Measurements from ENCODE around the gene PASD1. TPM values are rescaled to one million over a fixed set of nuclear protein-coding genes. Genes with fewer than 3 reads are reported as not detected.

PASD1 gene
- total RNA-seq, 1 experiment from 2014 or later = not detected

GRCh38 chrX:151715752-151716151, 152.3 kb downstream of the PASD1 start, which contains the start of gene FATE1:
TSS of gene FATE1 (plus strand) at chrX:151716035. CDS start at chrX:151716120, 85 bp downstream.
- in situ Hi-C loops (cut with HindIII; ENCODE audit: low pct_unique_long_range_greater_than_20kb, low sequenced_read_pairs) = no loop called here

GRCh38 chrX:151722241-151722846, 158.9 kb downstream of the PASD1 start:
- in situ Hi-C loops (cut with HindIII; ENCODE audit: low pct_unique_long_range_greater_than_20kb, low sequenced_read_pairs) = no loop called here
- no peak for DNase-seq (ENCODE audit: low read depth)

More at GRCh38 chrX:151715752-151716151, 152.3 kb downstream of the PASD1 start, which contains the start of gene FATE1:
- no peak for DNase-seq (ENCODE audit: low read depth)

GRCh38 chrX:151723156-151723760, 159.8 kb downstream of the PASD1 start:
- no peak for DNase-seq (ENCODE audit: low read depth)
- in situ Hi-C loops (cut with HindIII; ENCODE audit: low pct_unique_long_range_greater_than_20kb, low sequenced_read_pairs) = no loop called here

GRCh38 chrX:151724563-151725337, 161.3 kb downstream of the PASD1 start:
- in situ Hi-C loops (cut with HindIII; ENCODE audit: low pct_unique_long_range_greater_than_20kb, low sequenced_read_pairs) = no loop called here
- no peak for DNase-seq (ENCODE audit: low read depth)

- in situ Hi-C loops (cut with HindIII; ENCODE audit: low pct_unique_long_range_greater_than_20kb, low sequenced_read_pairs) = no loop called here
- no peak for DNase-seq (ENCODE audit: low read depth)
These were observed 161.8 kb downstream of the PASD1 start for GRCh38 chrX:151725338-151725614.

Other genes starting within 250 kb of the PASD1 start
- gene VMA21, start 166.5 kb upstream of the PASD1 start, total RNA-seq (2014; rRNA removed; shearing (Covaris generic); ENCODE audit: low replicate concordance) = 46.1 and 52.3 TPM in 2 replicates
- not detected in 2 replicates for gene PRRG3, start 131.8 kb downstream of the PASD1 start, total RNA-seq (2014; rRNA removed; shearing (Covaris generic); ENCODE audit: low replicate concordance)
- gene FATE1, start 152.4 kb downstream of the PASD1 start, total RNA-seq (2014; rRNA removed; shearing (Covaris generic); ENCODE audit: low replicate concordance) = not detected in 2 replicates
- gene CNGA2, start 171.1 kb downstream of the PASD1 start, total RNA-seq (2014; rRNA removed; shearing (Covaris generic); ENCODE audit: low replicate concordance) = not detected in 2 replicates

Measured in Caki2 (cell line).